SK-N-SH treated with all-trans-retinoic acid at 6 μM for 48 hours (cell line): ENCODE data around the gene CACNA2D3.
A peak's percentile ranks its signal among the peaks of the same experiment; 100 is the strongest.

Experiments
- ATAC-seq: fragments of 200-7000 bp; cut with Tn5 transposase; 3 replicates; pipeline ENCODE4 v1.9.1; 2020; ENCODE audit warnings: mild to moderate bottlenecking, moderate library complexity
- ARNTL ChIP-seq: fragments of 450-650 bp; formaldehyde crosslinking; IDR thresholded peaks from 2 replicates; pipeline ENCODE4 v1.5.0; 2020; ENCODE audit warnings: low read depth, mild to moderate bottlenecking, moderate library complexity, borderline replicate concordance
- BACH2 ChIP-seq: fragments of 250-450 bp; sonication (Bioruptor Pico); IDR thresholded peaks from 2 replicates; pipeline ENCODE4 v1.9.0; 2021; ENCODE audit warnings: mild to moderate bottlenecking, borderline replicate concordance
- CREB5 ChIP-seq: fragments of 250-450 bp; sonication (Bioruptor Pico); IDR thresholded peaks from 2 replicates; pipeline ENCODE4 v1.5.1; 2020; ENCODE audit warnings: low read depth, mild to moderate bottlenecking, moderate library complexity
- CSDC2 ChIP-seq: fragments of 250-450 bp; sonication (Bioruptor Pico); IDR thresholded peaks from 2 replicates; pipeline ENCODE4 v1.5.0; 2020; ENCODE audit warnings: mild to moderate bottlenecking, moderate library complexity
- ESRRG ChIP-seq: fragments of 250-450 bp; sonication (Bioruptor Pico); IDR thresholded peaks from 2 replicates; pipeline ENCODE4 v1.6.1; 2021; ENCODE audit warnings: mild to moderate bottlenecking
- GLIS3 ChIP-seq: fragments of 250-450 bp; sonication (Bioruptor Pico); IDR thresholded peaks from 2 replicates; pipeline ENCODE4 v1.5.0; 2020; ENCODE audit warnings: mild to moderate bottlenecking, moderate library complexity
- ISL1 ChIP-seq: fragments of 250-450 bp; sonication (Bioruptor Pico); IDR thresholded peaks from 2 replicates; pipeline ENCODE4 v2.1.2; 2022; ENCODE audit warnings: mild to moderate bottlenecking, moderate library complexity
- OSR1 ChIP-seq: fragments of 250-450 bp; sonication (Bioruptor Pico); IDR thresholded peaks from 2 replicates; pipeline ENCODE4 v1.8.0; 2022; ENCODE audit warnings: moderate library complexity, mild to moderate bottlenecking, inconsistent platforms
- PPARA ChIP-seq: fragments of 250-450 bp; sonication (Bioruptor Pico); IDR thresholded peaks from 2 replicates; pipeline ENCODE4 v1.5.0; 2020; ENCODE audit warnings: mild to moderate bottlenecking, borderline replicate concordance
- SNAI2 ChIP-seq: fragments of 250-450 bp; sonication (Bioruptor Pico); IDR thresholded peaks from 2 replicates; pipeline ENCODE4 v1.5.0; 2020; ENCODE audit warnings: mild to moderate bottlenecking, moderate library complexity
- TCF4 ChIP-seq: fragments of 250-450 bp; sonication (Bioruptor Pico); IDR thresholded peaks from 2 replicates; pipeline ENCODE4 v1.8.0; 2021; ENCODE audit warnings: mild to moderate bottlenecking, moderate library complexity, borderline replicate concordance
- TOX ChIP-seq: fragments of 250-450 bp; sonication (Bioruptor Pico); IDR thresholded peaks from 2 replicates; pipeline ENCODE4 v1.8.0; 2021; ENCODE audit warnings: mild to moderate bottlenecking, moderate library complexity, borderline replicate concordance
- TSHZ2 ChIP-seq: fragments of 250-450 bp; sonication (Bioruptor Pico); IDR thresholded peaks from 2 replicates; pipeline ENCODE4 v1.5.0; 2020; ENCODE audit warnings: mild to moderate bottlenecking, moderate library complexity
- ZFP3 ChIP-seq: fragments of 250-450 bp; sonication (Bioruptor Pico); IDR thresholded peaks from 2 replicates; pipeline ENCODE4 v1.5.0; 2020; ENCODE audit warnings: mild to moderate bottlenecking, moderate library complexity
- ZFP30 ChIP-seq: fragments of 450-650 bp; formaldehyde crosslinking; IDR thresholded peaks from 2 replicates; pipeline ENCODE4 v1.5.0; 2022; ENCODE audit warnings: mild to moderate bottlenecking, moderate library complexity
- ZNF565 ChIP-seq: fragments of 450-650 bp; formaldehyde crosslinking; conservative IDR thresholded peaks from 2 replicates; pipeline ENCODE4 v1.5.0; 2020; ENCODE audit warnings: low read depth, mild to moderate bottlenecking, moderate library complexity
- ZNF70 ChIP-seq: fragments of 450-650 bp; formaldehyde crosslinking; IDR thresholded peaks from 2 replicates; pipeline ENCODE4 v1.5.0; 2020; ENCODE audit warnings: mild to moderate bottlenecking, moderate library complexity
- ZNF8 ChIP-seq: fragments of 450-650 bp; formaldehyde crosslinking; IDR thresholded peaks from 2 replicates; pipeline ENCODE4 v1.5.0; 2020; ENCODE audit warnings: mild to moderate bottlenecking, moderate library complexity
- TF ChIP-seq, protein P1 (sequence below): fragments of 250-450 bp; sonication (Bioruptor Pico); IDR thresholded peaks from 2 replicates; pipeline ENCODE4 v1.8.0; 2020; ENCODE audit warnings: mild to moderate bottlenecking, moderate library complexity, borderline replicate concordance
- TF ChIP-seq, protein P2 (sequence below): fragments of 250-450 bp; sonication (Bioruptor Pico); IDR thresholded peaks from 2 replicates; pipeline ENCODE4 v1.8.0; 2021; ENCODE audit warnings: low read depth, mild to moderate bottlenecking, moderate library complexity, borderline replicate concordance
- TF ChIP-seq, protein P3 (sequence below): fragments of 250-450 bp; sonication (Bioruptor Pico); IDR thresholded peaks from 2 replicates; pipeline ENCODE4 v1.5.1; 2021; ENCODE audit warnings: mild to moderate bottlenecking, moderate library complexity

The CACNA2D3 gene

DNA sequence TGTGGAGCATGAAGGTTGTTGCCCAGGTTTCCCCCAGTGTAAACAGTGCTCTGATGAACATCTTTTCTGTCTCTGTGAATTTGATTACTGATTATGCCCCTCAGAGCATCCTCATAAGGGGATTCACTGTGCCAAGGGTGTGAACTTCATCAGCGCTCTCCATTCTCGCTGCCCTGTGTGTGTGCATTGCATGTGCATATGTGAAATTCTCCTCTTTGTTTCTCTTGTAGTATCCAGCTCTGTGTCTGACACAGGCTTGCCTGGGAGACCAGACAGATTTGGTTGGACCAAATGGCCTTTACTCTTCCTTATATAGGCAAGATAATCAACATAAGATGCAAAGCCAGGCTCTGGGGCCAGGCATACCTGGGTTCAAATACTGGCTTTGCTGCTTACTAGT lies 21.9 kb downstream of the CACNA2D3 start:
- no peak for ATAC-seq
- no peak for TF ChIP-seq GLIS3
- no peak for TF ChIP-seq ZNF565 (CRISPR knock-in tag)
- TF ChIP-seq TSHZ2 (CRISPR knock-in tag), result no peak
- no peak for TF ChIP-seq ZNF8 (CRISPR knock-in tag)
- TF ChIP-seq, protein P1, sequence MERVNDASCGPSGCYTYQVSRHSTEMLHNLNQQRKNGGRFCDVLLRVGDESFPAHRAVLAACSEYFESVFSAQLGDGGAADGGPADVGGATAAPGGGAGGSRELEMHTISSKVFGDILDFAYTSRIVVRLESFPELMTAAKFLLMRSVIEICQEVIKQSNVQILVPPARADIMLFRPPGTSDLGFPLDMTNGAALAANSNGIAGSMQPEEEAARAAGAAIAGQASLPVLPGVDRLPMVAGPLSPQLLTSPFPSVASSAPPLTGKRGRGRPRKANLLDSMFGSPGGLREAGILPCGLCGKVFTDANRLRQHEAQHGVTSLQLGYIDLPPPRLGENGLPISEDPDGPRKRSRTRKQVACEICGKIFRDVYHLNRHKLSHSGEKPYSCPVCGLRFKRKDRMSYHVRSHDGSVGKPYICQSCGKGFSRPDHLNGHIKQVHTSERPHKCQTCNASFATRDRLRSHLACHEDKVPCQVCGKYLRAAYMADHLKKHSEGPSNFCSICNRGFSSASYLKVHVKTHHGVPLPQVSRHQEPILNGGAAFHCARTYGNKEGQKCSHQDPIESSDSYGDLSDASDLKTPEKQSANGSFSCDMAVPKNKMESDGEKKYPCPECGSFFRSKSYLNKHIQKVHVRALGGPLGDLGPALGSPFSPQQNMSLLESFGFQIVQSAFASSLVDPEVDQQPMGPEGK, result no peak
- no peak for TF ChIP-seq ZNF70 (CRISPR knock-in tag)
- TF ChIP-seq, protein P2, sequence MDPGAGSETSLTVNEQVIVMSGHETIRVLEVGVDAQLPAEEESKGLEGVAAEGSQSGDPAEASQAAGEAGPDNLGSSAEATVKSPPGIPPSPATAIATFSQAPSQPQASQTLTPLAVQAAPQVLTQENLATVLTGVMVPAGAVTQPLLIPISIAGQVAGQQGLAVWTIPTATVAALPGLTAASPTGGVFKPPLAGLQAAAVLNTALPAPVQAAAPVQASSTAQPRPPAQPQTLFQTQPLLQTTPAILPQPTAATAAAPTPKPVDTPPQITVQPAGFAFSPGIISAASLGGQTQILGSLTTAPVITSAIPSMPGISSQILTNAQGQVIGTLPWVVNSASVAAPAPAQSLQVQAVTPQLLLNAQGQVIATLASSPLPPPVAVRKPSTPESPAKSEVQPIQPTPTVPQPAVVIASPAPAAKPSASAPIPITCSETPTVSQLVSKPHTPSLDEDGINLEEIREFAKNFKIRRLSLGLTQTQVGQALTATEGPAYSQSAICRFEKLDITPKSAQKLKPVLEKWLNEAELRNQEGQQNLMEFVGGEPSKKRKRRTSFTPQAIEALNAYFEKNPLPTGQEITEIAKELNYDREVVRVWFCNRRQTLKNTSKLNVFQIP (CRISPR knock-in tag), result no peak
- TF ChIP-seq ISL1 (CRISPR knock-in tag), result no peak
- TF ChIP-seq ESRRG, result no peak
- no peak for TF ChIP-seq PPARA (CRISPR knock-in tag)
- TF ChIP-seq CSDC2, result no peak
- TF ChIP-seq ZFP3, result no peak
- TF ChIP-seq OSR1 (CRISPR knock-in tag), result no peak

GRCh38 chr3:54146506-54147239 lies 24.3 kb downstream of the CACNA2D3 start:
- no peak for TF ChIP-seq PPARA (CRISPR knock-in tag)
- no peak for TF ChIP-seq ZNF565 (CRISPR knock-in tag)
- no peak for TF ChIP-seq TCF4 (CRISPR knock-in tag)
- TF ChIP-seq TOX (CRISPR knock-in tag), result no peak
- TF ChIP-seq, protein P1, result no peak
- no peak for TF ChIP-seq CSDC2
- no peak for TF ChIP-seq SNAI2 (CRISPR knock-in tag)
- TF ChIP-seq ARNTL (CRISPR knock-in tag), result no peak
- TF ChIP-seq TSHZ2 (CRISPR knock-in tag), result no peak
- TF ChIP-seq ESRRG, result no peak
- TF ChIP-seq ISL1 (CRISPR knock-in tag), result no peak
- TF ChIP-seq CREB5 (CRISPR knock-in tag), result no peak
- TF ChIP-seq OSR1 (CRISPR knock-in tag), result no peak
- TF ChIP-seq ZNF70 (CRISPR knock-in tag), result no peak
- TF ChIP-seq, protein P2 (CRISPR knock-in tag), result no peak
- no peak for TF ChIP-seq BACH2
- TF ChIP-seq, protein P3, sequence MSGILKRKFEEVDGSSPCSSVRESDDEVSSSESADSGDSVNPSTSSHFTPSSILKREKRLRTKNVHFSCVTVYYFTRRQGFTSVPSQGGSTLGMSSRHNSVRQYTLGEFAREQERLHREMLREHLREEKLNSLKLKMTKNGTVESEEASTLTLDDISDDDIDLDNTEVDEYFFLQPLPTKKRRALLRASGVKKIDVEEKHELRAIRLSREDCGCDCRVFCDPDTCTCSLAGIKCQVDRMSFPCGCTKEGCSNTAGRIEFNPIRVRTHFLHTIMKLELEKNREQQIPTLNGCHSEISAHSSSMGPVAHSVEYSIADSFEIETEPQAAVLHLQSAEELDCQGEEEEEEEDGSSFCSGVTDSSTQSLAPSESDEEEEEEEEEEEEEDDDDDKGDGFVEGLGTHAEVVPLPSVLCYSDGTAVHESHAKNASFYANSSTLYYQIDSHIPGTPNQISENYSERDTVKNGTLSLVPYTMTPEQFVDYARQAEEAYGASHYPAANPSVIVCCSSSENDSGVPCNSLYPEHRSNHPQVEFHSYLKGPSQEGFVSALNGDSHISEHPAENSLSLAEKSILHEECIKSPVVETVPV (CRISPR knock-in tag), result no peak
- no peak for TF ChIP-seq ZFP3
- TF ChIP-seq ZFP30 (CRISPR knock-in tag), result no peak
- ATAC-seq, result peak; percentile 39; the same call in 1 of the 3 replicates
